GM19023 (cell line): ENCODE data around the gene ACP2.
A peak's percentile ranks its signal among the peaks of the same experiment; 100 is the strongest.

Source experiments
- ATAC-seq: cut with Tn5 transposase; IDR thresholded peaks from one replicate; pipeline ENCODE4 v1.9.1; 2021; ENCODE audit warnings: mild to moderate bottlenecking, moderate library complexity; ENCODE audit not compliant: unreplicated experiment

ACP2 gene

GRCh38 chr11:47244448-47245350, 3.9 kb downstream of the ACP2 start:
- ATAC-seq = no peak

GRCh38 chr11:47243454-47243853, 5.2 kb downstream of the ACP2 start:
- no peak for ATAC-seq

GRCh38 chr11:47242596-47243192, 5.9 kb downstream of the ACP2 start:
- ATAC-seq = no peak

GRCh38 chr11:47241841-47242301, 6.7 kb downstream of the ACP2 start:
- ATAC-seq = no peak

- no peak for ATAC-seq
Observed at GRCh38 chr11:47239852-47240251, 8.8 kb downstream of the ACP2 start.

GRCh38 chr11:47236482-47236881, 12.1 kb downstream of the ACP2 start:
- ATAC-seq = no peak

GRCh38 chr11:47235163-47235562, 13.5 kb downstream of the ACP2 start:
- no peak for ATAC-seq

- ATAC-seq = no peak
Observed at GRCh38 chr11:47234669-47235100, 13.9 kb downstream of the ACP2 start.

GRCh38 chr11:47233989-47234668, 14.5 kb downstream of the ACP2 start:
- ATAC-seq = no peak

GRCh38 chr11:47233051-47233450, 15.6 kb downstream of the ACP2 start:
- ATAC-seq = no peak

GRCh38 chr11:47229161-47229560, 19.5 kb downstream of the ACP2 start:
- no peak for ATAC-seq

- peak; percentile 80 for ATAC-seq
Observed at GRCh38 chr11:47225552-47226400, 22.8 kb downstream of the ACP2 start.

GRCh38 chr11:47222696-47223095, 25.9 kb downstream of the ACP2 start:
- no peak for ATAC-seq

GRCh38 chr11:47220401-47220821, 28.2 kb downstream of the ACP2 start:
- no peak for ATAC-seq

GRCh38 chr11:47216121-47216798, 32.4 kb downstream of the ACP2 start:
- peak; percentile 28 for ATAC-seq

GRCh38 chr11:47215366-47215910, 33.2 kb downstream of the ACP2 start:
- no peak for ATAC-seq

GRCh38 chr11:47213950-47214565, 34.6 kb downstream of the ACP2 start:
- peak; percentile 68 for ATAC-seq

GRCh38 chr11:47212938-47213337, 35.7 kb downstream of the ACP2 start:
- ATAC-seq = no peak

- no peak for ATAC-seq
Observed at GRCh38 chr11:47208628-47209027, 40.0 kb downstream of the ACP2 start.
